Right lobe of liver (tissue), 4 donors: ENCODE results near the gene CHST15.

Source experiments
- CTCF ChIP-seq, 4 donors: fragments of 200-600 bp in 3 of 4; fragments of 450-650 bp in 1 of 4; IDR thresholded peaks; one replicate each; pipeline versions ENCODE4 v1.5.1 to v1.8.0; 2016 to 2022; ENCODE audit warnings: antibody characterized with exemption in 4 of 4, mild to moderate bottlenecking in 2 of 4
- POLR2A ChIP-seq: fragments of 450-650 bp; IDR thresholded peaks from one replicate; pipeline ENCODE4 v1.6.1; 2017; ENCODE audit warnings: antibody characterized with exemption, mild to moderate bottlenecking
- donor health status: DM: no; HTN: no; CAD: no.
- donor health status: DM: no; HTN: no; CAD: no.
- donor health status: DM: no; HTN: yes; CAD: no.

GRCh38 chr10:124101351-124101750, 8.0 kb upstream of the CHST15 start:
- TF ChIP-seq POLR2A (no peak), CTCF (IDR thresholded peaks at IDR 0.05) (no peak)
